Tibial nerve (tissue), 4 donors: ENCODE measurements around the gene IGF1R.

Source experiments
- EP300 ChIP-seq, 2 donors: sonication (generic); formaldehyde crosslinking; IDR thresholded peaks; one replicate each; pipeline ENCODE4 v1.6.1; 2017; ENCODE audit warnings: antibody characterized with exemption in 2 of 2, mild to moderate bottlenecking in 1 of 2
- POLR2A ChIP-seq, 2 donors: fragments of 450-650 bp; IDR thresholded peaks; one replicate each; pipeline ENCODE4 v1.6.1; 2017; ENCODE audit warnings: antibody characterized with exemption in 2 of 2, mild to moderate bottlenecking in 2 of 2, moderate library complexity in 2 of 2
- TF ChIP-seq, protein P1 (sequence below), 5 experiments: fragments of 200-600 bp in 3 of 5; fragments of 450-650 bp in 2 of 5; sonication (generic) in 3 of 5; IDR thresholded peaks; one replicate each; pipeline ENCODE4 v1.5.1; 2016 to 2019; ENCODE audit warnings: antibody characterized with exemption in 5 of 5, mild to moderate bottlenecking in 3 of 5, moderate library complexity in 2 of 5

DNA sequence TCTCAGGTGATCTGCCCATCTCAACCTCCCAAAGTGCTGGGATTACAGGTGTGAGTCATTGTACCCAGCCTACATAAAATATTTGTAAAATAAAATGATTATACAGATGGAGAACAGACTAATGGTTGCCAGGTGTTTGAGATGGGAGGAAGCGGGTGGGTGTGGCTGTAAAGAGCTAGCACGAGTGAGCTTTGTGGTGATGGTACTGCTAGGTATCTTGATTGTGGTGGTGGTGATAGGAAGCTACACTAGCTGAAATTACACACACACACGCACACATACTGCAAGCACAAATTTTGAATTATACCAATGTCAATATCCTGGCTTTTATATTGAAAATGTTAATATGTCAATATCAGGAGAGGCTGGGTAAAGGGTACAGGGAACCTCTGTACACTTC is 353.9 kb downstream of the IGF1R start:
- TF ChIP-seq, protein P1, sequence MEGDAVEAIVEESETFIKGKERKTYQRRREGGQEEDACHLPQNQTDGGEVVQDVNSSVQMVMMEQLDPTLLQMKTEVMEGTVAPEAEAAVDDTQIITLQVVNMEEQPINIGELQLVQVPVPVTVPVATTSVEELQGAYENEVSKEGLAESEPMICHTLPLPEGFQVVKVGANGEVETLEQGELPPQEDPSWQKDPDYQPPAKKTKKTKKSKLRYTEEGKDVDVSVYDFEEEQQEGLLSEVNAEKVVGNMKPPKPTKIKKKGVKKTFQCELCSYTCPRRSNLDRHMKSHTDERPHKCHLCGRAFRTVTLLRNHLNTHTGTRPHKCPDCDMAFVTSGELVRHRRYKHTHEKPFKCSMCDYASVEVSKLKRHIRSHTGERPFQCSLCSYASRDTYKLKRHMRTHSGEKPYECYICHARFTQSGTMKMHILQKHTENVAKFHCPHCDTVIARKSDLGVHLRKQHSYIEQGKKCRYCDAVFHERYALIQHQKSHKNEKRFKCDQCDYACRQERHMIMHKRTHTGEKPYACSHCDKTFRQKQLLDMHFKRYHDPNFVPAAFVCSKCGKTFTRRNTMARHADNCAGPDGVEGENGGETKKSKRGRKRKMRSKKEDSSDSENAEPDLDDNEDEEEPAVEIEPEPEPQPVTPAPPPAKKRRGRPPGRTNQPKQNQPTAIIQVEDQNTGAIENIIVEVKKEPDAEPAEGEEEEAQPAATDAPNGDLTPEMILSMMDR (IDR thresholded peaks at IDR 0.05) = no peak
- TF ChIP-seq EP300 (IDR thresholded peaks at IDR 0.05) = no peak
- no peak for TF ChIP-seq POLR2A (IDR thresholded peaks at IDR 0.05)
